Activated CD8-positive, alpha-beta memory T cell treated with anti-CD3 and anti-CD28 coated beads, Interleukin-2, amount 50 U/mL, for 24 hours (primary cell): ENCODE data around the gene PERM1.
A peak's percentile ranks its signal among the peaks of the same experiment; 100 is the strongest.
"Not testable (repeated sequence)": the region's sequence is repeated elsewhere in the genome, so short reads cannot be mapped to it uniquely, and the experiment has no call there.

Source experiments
- DNase-seq: peaks from one replicate; pipeline ENCODE4 v3.0.0-alpha.2; 2020; ENCODE audit errors: extremely low read depth

Gene PERM1

DNA sequence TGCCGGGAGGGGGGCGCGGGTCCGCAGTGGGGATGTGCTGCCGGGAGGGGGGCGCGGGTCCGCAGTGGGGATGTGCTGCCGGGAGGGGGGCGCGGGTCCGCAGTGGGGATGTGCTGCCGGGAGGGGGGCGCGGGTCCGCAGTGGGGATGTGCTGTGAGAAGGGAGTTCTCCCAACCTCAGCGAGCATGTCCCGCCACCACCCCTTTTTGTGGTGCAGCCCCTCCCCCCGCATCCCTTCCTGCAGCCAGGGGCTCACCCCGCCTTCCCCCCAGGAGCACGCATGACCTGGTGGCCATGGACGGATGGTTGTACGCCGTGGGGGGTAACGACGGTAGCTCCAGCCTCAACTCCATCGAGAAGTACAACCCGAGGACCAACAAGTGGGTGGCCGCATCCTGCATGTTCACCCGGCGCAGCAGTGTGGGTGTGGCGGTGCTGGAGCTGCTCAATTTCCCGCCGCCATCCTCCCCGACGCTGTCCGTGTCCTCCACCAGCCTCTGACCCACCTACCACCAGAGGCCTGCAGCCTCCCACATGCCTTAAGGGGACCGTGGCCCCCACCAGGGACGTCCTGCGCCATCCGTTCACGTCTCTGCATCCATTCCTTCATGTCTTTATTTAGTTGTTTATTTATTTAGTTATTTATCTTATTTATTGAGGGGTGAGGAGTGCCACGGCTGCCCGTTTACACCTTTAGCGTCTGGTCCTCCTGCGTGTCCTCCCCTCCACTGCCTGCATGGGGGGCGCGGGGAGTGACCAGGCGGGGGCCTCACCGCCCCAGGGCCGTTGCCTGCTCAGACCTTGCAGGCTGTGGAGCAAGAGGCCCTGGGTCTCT is 17.0 kb downstream of the PERM1 start:
- no peak for DNase-seq

DNA sequence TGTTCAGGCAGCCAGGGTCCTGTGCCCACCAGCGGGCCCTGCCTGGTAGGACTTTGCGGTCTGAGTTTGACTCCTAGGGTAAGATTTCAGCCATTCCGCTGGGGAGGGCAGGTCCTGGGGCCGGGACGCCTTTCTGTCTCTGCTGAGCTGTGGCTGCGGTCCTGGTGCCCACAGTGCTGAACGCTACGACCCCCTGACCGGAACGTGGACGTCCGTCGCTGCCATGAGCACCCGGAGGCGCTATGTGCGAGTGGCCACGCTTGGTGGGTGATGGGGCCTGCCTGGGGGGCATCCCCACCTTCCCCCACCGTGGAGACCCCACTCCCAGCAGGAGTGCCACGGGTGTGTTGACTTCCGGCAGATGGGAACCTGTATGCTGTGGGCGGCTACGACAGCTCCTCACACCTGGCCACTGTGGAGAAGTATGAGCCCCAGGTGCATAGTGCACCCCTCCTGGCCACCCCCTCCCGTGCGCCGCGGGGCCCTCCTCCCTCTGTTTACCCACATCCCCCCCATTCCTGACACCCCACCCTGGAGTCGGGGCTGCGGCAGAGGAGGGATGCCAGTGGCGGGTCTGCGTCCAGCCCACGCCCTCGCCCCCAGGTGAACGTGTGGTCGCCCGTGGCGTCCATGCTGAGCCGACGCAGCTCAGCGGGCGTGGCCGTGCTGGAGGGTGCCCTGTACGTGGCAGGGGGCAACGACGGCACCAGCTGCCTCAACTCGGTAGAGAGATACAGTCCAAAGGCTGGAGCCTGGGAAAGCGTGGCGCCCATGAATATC is 18.0 kb downstream of the PERM1 start:
- DNase-seq: no peak

DNA sequence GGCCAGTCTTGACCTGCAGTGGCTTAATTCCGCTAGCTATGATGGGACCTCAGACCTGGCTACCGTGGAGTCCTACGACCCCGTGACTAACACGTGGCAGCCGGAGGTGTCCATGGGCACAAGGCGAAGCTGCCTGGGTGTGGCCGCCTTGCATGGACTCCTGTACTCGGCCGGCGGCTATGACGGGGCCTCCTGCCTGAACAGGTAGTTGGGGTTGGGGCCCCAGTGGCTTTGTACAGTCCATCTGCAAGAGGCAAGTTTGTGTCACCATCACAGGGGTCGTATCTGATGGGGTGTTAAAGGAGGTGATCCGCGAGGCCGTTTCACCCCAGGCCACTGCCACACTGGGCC is 18.6 kb downstream of the PERM1 start:
- DNase-seq: no peak

DNA sequence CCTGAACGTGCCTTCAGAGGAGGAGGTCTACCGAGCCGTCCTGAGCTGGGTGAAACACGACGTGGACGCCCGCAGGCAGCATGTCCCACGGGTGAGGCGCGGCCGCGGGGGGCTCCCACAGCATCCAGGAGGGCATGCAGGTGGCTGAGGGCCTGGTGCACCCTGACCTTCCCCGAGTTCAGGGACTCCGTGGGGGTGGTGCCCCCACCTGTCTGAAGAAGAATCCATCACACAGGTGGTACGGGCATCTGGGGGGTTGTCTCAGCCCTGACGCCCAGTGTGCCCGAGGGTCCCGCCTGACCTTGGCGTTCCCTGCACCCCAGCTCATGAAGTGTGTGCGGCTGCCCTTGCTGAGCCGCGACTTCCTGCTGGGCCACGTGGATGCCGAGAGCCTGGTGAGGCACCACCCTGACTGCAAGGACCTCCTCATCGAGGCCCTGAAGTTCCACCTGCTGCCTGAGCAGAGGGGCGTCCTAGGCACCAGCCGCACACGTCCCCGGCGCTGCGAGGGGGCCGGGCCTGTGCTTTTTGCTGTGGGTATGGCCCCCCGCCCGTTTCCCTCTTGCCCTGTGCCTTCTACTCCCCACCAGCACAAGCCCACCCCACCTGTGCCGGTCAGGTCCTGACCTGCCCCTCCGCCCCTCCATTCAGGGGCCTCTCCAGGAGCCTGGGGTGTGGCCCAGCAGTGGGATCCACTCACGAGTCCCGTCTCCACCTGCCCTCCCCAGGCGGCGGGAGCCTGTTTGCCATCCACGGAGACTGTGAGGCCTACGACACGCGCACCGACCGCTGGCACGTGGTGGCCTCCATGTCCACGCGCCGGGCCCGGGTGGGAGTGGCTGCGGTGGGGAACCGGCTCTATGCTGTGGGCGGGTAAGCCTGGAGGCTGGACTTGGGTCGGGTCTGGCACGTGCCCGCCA is 19.3 kb downstream of the PERM1 start:
- no peak for DNase-seq

DNA sequence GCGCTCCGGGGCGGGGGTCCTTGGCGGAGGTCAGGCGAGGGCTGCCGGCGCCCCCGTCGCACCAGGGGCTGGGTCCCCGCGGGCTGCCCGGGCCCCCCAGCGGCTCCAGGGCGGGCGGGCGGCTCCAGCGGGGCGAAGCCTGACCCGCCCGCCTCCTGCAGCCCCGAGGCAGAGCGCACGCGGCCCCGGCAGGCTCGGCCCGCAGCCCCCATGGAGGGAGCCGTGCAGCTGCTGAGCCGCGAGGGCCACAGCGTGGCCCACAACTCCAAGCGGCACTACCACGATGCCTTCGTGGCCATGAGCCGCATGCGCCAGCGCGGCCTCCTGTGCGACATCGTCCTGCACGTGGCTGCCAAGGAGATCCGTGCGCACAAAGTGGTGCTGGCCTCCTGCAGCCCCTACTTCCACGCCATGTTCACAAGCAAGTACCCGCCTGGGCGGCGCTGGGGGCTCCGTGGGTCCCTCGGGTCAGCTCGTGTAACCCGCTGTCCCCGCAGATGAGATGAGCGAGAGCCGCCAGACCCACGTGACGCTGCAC is 20.7 kb downstream of the PERM1 start:
- DNase-seq: no peak

DNA sequence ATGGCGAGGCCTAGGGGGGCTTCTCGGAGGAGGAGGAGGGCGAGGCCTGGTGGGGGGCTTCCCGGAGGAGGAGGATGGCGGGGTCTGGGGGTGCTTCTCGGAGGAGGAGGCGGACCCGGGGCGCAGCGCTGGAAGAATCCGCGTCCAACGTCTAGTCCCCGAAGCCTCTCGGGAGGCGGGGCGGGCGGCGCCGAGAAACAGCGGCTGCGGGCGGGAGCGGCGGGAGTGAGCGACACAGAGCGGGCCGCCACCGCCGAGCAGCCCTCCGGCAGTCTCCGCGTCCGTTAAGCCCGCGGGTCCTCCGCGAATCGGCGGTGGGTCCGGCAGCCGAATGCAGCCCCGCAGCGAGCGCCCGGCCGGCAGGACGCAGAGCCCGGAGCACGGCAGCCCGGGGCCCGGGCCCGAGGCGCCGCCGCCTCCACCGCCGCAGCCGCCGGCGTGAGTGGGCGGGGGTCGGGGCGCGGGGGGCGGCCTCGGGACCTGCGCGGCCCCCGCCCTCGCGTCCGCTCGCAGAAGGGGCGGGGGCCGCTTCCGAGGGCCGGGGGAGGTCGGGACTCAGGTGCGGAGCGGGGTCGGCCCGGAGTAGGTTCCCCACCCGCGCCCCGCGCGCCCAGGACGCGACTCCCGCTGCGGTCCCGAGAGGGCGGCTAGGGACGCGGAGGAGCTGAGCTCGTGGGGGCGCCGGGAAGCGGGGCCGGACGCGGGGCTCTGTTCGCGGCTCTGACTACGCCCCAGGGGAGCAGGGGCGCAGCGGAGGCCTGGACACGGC is 21.3 kb downstream of the PERM1 start, which contains the start of gene KLHL17:
Gene KLHL17 (plus strand): TSS at position 222 of the 769 bp plus-strand sequence. CDS start 110 bp downstream, at position 332.
- peak; percentile 46 for DNase-seq

DNA sequence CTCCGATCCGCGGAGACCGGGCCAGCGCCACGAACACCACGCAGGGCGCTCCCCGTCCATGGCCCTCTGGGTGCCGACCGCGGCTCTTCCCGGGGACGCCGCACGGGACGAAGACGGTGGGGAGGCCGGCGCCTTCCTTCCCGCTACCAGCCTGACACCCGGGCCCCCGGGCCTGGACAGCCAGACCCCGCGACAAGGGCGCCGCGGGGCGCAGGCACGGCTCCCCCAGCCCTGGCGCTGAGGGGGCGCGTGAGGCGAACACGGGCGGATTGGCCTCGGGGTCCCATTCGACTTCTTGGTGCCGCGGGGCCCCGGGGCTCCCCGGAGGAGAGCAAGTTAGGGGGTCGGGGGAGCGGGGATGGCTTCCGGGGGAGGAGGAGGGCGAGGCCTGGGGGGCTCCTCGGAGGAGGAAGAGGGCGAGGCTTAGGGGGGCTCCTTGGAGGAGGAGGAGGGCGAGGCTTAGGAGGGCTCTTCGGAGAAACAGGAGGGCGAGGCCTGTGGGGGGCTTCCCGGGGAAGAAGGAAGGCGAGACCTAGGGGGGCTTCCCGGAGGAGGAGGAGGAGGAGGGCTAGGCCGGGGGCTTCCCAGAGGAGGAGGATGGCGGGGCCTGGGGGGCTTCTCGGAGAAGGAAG is 22.0 kb downstream of the PERM1 start:
- DNase-seq: no peak

DNA sequence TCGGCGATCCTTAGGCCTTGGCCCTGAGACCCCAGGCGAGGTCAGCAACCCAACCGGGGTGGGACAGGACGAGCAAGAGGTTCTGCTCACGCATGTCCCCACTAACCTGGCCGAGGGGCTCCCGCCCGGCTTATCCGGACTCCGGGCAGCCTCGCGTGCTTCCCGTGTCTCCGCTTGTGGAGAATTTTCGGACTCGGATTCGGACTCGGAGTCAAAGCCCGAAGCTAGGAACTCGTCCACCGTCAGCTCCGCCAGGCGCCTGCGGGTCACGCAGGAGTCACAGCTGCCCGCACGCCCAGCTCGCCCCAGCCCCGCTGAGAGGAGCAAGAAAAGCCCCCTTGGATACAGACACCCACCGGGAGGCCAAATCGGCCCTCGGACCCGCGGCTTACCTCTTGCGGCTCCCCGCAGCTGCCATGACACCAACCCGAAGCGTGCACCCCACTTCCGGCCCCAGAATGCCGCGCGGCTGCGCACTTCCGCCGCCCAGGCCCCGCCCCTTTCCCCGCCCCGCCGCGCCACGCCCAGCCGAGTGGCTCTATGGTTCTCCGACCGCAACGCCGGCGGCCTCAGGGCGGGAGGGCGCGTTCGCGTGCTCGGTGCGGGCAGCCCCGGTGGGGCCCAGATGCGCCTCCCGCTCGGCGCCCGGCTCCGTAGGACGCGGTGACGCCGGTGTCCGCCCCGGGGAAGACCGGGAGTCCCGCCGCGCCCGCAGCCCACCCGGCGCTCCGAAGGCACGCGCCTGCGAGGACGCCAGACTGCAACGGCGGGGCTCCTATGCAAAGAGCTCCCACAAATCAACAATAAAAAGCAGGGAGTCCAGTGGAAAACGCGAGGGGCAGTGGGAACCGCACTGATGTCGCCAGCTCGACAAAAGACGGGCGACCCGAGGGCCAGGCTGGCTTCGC is 22.8 kb downstream of the PERM1 start, which contains the start of gene NOC2L:
Gene NOC2L (minus strand): TSS at position 434 of the 908 bp plus-strand sequence. CDS start 16 bp downstream, at position 418.
- DNase-seq: peak; percentile 92

DNA sequence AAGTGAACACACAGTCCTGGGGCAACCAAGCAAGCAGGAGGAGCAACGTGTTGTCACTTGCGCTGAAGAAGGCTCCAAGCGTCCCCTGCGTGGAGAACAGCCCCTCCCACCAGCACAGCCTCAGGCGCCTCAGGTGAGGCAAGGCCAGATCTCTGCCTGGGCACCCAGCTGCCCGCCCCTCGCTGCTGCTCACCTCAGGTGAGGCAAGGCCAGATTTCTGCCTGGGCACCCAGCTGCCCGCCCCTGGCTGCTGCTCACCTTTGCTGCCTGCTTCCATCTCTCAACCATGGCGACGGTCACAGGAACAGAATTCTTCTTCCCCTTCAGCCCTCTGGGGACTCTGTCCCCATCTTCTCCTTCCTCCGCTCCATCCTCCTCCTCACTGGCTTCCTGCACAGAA is 25.3 kb downstream of the PERM1 start:
- DNase-seq: no peak

DNA sequence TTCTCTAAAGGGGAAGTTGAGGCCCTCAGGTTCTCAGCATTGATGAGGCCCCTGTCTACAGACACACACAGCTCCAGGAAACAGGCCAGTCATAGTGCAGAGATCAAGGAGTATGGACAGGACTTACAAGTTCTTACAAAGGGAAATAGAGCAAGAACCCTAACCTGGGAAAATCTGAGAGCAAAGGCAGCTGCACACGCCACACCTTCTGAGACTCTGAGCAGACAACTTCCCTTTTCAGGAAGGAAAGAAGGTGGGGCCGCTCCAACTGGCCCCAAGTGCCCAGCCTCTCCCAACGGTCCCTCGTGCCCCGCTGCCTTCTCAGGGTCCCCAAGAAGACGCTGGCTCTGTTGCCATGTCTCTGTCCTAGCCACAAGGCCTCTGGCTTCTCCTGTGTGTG is 26.4 kb downstream of the PERM1 start:
- DNase-seq: no peak

DNA sequence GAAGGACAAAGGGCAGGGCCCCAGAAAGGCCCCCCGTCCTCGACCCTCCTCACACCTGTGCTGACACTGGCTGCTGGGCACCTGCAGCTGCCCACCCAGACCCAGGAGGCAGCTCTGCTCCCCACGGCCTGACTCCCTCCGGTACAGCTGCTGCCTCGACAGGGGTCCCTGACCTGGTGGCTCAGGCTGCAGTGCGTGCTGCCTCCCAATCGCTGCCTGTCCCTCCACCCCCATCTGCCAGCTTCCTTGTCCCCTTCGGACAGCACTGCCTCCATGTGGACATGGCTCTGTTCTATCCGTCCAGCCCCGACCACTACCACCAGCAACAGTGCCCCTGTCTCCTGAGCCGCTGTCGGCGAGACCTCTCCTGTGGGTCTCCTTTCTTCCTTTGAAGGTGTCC is 27.0 kb downstream of the PERM1 start:
- no peak for DNase-seq

DNA sequence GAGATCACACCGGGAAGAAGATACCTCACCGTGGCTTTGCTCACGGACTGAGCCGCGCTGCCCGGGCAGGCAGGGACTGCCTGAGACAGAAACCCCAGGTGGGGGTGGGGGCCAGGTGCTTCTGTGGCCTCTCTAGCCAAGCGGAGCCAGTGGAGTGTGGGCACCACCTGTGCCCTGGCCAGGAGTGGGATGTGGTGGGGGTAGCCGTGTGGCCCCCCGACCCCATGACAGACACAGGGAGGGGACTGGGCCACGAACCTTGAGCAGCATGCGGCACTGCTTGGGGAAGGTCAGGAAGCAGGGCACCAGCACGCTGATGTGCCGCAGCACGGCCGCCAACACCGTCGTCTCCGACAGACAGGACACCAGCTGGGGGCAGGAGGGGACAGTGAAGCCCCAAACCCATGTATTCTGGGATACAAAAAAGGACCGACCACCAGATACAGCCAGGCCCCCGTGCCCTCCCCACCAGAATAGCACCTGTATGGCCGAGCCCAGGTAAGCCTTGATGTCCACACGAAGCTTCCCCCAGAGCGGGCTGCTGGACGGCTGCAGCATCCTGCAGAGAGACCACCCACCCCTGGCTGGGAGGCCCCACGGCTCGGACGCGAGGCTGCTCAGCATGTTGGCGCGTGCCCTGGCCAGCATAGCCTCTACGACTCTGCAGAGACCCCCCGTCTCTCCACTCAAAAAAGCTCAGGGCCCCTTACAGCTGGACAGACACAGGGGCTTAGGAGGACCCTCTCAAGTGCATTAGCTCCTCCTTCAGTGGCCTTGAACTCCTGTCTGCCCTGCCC is 28.2 kb downstream of the PERM1 start:
- DNase-seq: no peak

DNA sequence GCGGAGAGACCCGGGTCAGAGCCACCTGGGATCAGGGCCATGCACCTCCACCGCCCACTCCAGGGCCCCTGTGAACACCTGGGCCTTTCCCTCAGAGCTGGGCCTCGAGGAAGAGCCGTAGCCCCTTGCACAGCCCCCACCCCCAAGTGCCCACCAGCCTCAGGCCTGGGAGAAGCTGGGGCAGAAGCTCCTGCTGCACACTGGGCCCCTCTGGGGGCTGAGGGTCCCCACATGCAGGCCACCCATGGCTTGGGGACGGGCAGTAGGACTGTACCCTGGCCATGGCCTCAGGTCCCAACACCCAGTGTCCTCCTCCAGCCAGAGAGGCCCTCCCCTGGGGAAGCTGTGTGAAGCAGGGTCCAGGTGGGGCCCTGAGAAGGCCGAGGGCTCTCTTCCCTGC is 29.3 kb downstream of the PERM1 start:
- no peak for DNase-seq

DNA sequence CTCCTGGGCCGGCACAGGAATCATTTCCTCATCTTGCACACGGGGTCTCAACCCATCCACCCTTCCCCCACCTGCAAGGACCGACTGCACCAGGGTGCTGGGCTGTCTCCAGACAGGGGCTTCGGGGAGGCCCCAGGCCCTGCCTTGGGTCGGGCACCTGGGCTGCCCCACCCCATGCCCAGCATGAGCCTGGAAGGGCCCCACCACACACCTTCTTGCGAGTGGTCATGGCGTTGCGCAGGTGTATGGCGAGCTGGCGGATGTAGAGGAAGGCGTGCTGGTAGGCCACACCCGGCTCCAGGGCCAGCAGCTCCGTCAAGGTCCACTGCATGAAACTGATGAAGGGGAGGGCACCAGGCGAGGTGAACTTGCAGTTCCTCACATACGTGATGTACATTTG is 29.7 kb downstream of the PERM1 start:
- no peak for DNase-seq

DNA sequence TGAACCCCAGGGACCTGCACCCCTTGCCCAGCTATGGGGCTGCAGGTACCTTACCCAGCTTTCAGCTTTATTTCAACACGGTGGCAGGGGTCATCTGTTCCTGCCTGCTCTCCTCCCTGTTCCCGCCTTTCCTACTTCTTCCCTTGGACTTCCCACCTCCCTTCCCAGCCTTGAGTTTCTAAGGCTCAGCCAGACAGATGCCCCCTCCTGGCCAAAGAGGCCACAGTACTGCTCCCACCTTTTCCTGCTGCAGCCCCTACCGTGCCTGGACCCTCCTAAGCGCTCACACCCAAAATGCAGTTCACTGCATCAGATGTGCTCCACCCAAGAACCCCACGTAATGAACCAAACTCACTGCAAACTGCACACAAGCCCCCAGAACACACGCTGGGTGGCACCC is 30.5 kb downstream of the PERM1 start:
- DNase-seq: no peak

DNA sequence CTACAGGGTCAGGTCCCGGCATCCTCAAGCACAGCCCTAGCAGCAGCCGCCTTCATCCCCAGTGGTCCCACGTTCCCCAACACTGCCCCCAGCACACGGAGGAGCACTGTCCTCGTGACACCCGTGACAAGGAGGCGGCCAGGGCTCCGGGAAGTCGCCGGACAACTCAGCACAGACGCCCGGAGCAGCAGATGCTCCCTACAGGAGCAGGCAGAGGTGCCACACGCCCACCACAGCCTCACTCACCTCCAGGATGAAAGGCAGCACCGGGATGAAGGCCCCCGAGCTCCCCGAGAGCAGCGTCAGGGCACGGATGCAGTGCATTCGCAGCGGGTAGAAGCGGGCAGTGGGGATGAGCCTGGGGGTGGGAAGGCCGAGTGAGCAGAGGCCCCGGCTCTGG is 31.0 kb downstream of the PERM1 start:
- DNase-seq: no peak

DNA sequence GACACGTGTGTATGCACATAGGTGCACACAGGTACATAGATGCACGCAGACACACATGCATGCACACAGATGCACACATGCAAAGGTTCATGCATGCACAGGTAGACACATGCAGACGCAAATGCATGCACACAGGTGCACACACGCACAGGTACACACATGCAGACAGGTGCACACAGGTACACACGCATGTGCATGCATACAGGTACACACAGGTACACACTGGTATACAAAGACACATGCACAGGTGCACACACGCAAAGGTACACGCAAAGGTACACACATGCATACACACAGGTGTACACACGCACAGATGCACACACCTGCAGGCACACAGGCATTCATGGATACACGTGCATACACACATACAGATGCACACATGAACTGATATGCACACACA is 31.6 kb downstream of the PERM1 start:
- no peak for DNase-seq

DNA sequence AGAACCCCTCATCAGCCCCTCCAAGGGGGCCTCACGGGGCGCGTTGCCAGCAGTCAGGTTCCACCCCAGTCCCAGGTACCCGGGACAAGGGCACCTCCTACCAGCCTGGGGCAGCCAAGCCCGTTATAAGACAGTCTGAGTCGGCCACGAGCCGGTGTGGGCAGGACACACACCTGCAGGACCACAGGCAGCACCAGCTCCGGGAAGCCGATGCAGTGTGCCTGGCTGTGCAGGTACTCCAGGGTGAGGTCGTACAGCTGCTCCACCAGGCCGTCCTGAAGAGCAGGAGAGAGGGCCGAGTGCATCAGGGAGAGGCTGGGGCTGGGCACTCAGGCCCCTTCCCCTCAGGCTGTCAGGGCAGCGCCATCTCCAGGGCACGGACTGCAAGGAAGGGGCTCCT is 33.9 kb downstream of the PERM1 start:
- no peak for DNase-seq

DNA sequence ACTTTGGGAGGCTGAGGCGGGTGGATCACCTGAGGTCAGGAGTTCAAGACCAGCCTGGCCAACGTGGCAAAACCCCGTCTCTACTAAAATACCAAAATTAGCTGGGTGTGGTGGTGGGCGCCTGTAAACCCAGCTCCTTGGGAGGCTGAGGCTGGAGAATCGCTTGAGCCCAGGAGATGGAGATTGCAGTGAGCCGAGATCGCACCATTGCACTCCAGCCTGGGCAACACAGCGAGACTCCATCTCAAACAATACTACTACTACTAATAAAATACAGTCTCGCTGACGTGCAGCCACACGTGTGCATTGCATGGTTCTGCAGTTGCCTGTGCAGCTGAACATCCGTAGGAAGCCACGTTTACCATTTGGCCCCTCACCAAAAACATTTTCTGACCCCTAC is 35.1 kb downstream of the PERM1 start:
- not testable (repeated sequence) for DNase-seq
